ENCODE data around the gene VPS51. TPM values are rescaled to one million over a fixed set of nuclear protein-coding genes. Genes with fewer than 3 reads are reported as not detected.

Gene VPS51
- total and polyA plus RNA-seq, 10 of the 15 experiments (the other 5 are each of a cell fraction or from before 2014, with no cell fraction given): 1.5 to 279 (median 53.2) TPM

GRCh38 chr11:65152122-65152521, 56.1 kb downstream of the VPS51 start:
- 27% methylated on average over 2 of the region's 2 CpGs for WGBS (ENCODE audit: insufficient coverage, insufficient replicate concordance, low lambda C conversion rate, missing lambda C conversion rate)
- peak overlapping the region; percentile 62 for H2AFZ ChIP-seq (ENCODE audit: control insufficient read depth, low read depth, low read length)
- POLR2A ChIA-PET: interaction anchor here (1.2 kb wide), 1 partner anchor 17 kb away, joined by 3 read pairs; no protein-coding TSS in a partner anchor

GRCh38 chr11:65156256-65156655, 60.2 kb downstream of the VPS51 start:
- Histone ChIP-seq H3K79me2 (ENCODE audit: control insufficient read depth, insufficient read depth, low read length) (no peaks in the 10 kb centered on the region), H3K4me2 (ENCODE audit: control insufficient read depth, insufficient read depth) (no peak overlapping the region), H3K9ac (ENCODE audit: control insufficient read depth, insufficient read depth, low read length) (no peak overlapping the region), H3K4me1 (ENCODE audit: control insufficient read depth, insufficient read depth, low read length) (peaks cover 27% of the 10 kb centered on the region), H2AFZ (ENCODE audit: control insufficient read depth, low read depth, low read length) (no peak overlapping the region), H3K27me3 (replicated peaks in 1 of 2; ENCODE audit: control insufficient read depth in 2 of 2, insufficient read depth in 2 of 2, low read length in 1 of 2) (no peaks in the 10 kb centered on the region), H3K9me3 (replicated peaks; ENCODE audit: control insufficient read depth, insufficient read depth, low read length) (no peaks in the 10 kb centered on the region), H3K4me3 (no peak overlapping the region), H4K20me1 (ENCODE audit: control insufficient read depth, insufficient read depth) (no peaks in the 10 kb centered on the region), H3K36me3 (ENCODE audit: control insufficient read depth in 2 of 2, insufficient read depth in 2 of 2, low read length in 1 of 2) (no peaks in the 10 kb centered on the region), H3K27ac (ENCODE audit: control insufficient read depth, insufficient read depth) (no peak overlapping the region)
- ChIA-PET CTCF (no interaction called here), POLR2A (interaction anchor here (1.4 kb wide), 1 partner anchor 21 kb away, joined by 3 read pairs; no protein-coding TSS in a partner anchor), SMC1A (ENCODE audit: uncharacterized antibody, unreplicated experiment) (no interaction called here), RAD21 (ENCODE audit: unreplicated experiment) (no interaction called here)
- no TSS peak for BruUV-seq (replicated peaks)
- DNase-seq (ENCODE audit: low read depth, low spot score) (no peak), FAIRE-seq (no peak), ATAC-seq (no peak)
- no peak for TF ChIP-seq HSF1 (IDR thresholded peaks at IDR 0.05; ENCODE audit: low read depth, low read length)
- no peak for TF ChIP-seq MLLT1 (IDR thresholded peaks at IDR 0.05)
- WGBS (ENCODE audit: insufficient coverage, insufficient replicate concordance, low lambda C conversion rate, missing lambda C conversion rate): 98% methylated on average over 3 of the region's 3 CpGs
- in situ Hi-C loops (cut with MboI) (no loop called here), intact Hi-C loops (cut with micrococcal nuclease; ENCODE audit: unreplicated experiment) (no loop called here)

More at GRCh38 chr11:65152122-65152521, 56.1 kb downstream of the VPS51 start:
- no TSS peak for BruUV-seq (replicated peaks)
- no peaks in the 10 kb centered on the region; a peak in 1 of 4 replicates for H3K27me3 ChIP-seq (replicated peaks in 1 of 2; ENCODE audit: control insufficient read depth in 2 of 2, insufficient read depth in 2 of 2, low read length in 1 of 2)
- ATAC-seq: peak; percentile 40
- H3K4me3 ChIP-seq: no peak overlapping the region
- in situ Hi-C loops (cut with MboI): no loop called here
- H3K4me1 ChIP-seq (ENCODE audit: control insufficient read depth, insufficient read depth, low read length): peaks cover 29% of the 10 kb centered on the region
- peak; percentile 28; the same call in 1 of the 2 replicates for TF ChIP-seq SPI1 (IDR thresholded peaks at IDR 0.05; ENCODE audit: borderline replicate concordance, insufficient read depth, low read depth, low read length)
- TF ChIP-seq TAF1 (IDR thresholded peaks at IDR 0.05; ENCODE audit: borderline replicate concordance, low read depth, low read length): peak; percentile 19; the same call in 1 of the 2 replicates
- no peak for TF ChIP-seq E2F4 (IDR thresholded peaks at IDR 0.05; ENCODE audit: low read depth, low read length)
- no peak for TF ChIP-seq CREB1 (IDR thresholded peaks at IDR 0.05; ENCODE audit: low read depth)
- ChIA-PET RAD21 (ENCODE audit: unreplicated experiment) (interaction anchor here (0.7 kb wide), 1 partner anchor 181 kb away, joined by 3 read pairs; no protein-coding TSS in a partner anchor), CTCF (interaction anchor here (0.7 to 0.9 kb wide), 3 partner anchors 40 to 45 kb away, joined by 3 read pairs; partner anchors contain the start of gene TM7SF2), SMC1A (ENCODE audit: uncharacterized antibody, unreplicated experiment) (no interaction called here)
- H3K79me2 ChIP-seq (ENCODE audit: control insufficient read depth, insufficient read depth, low read length): no peaks in the 10 kb centered on the region
- no peak for DNase-seq (ENCODE audit: low read depth, low spot score)
- H3K9me3 ChIP-seq (replicated peaks; ENCODE audit: control insufficient read depth, insufficient read depth, low read length): no peaks in the 10 kb centered on the region
- intact Hi-C loops (cut with micrococcal nuclease; ENCODE audit: unreplicated experiment): no loop called here
- H3K36me3 ChIP-seq (ENCODE audit: control insufficient read depth in 2 of 2, insufficient read depth in 2 of 2, low read length in 1 of 2): no peaks in the 10 kb centered on the region
- no peak for FAIRE-seq
- H4K20me1 ChIP-seq (ENCODE audit: control insufficient read depth, insufficient read depth): no peaks in the 10 kb centered on the region
- peak overlapping the region; percentile 35 for H3K27ac ChIP-seq (ENCODE audit: control insufficient read depth, insufficient read depth)
- H3K4me2 ChIP-seq (ENCODE audit: control insufficient read depth, insufficient read depth): peak overlapping the region; percentile 40; the same call in 1 of the 2 replicates
- no peak overlapping the region for H3K9ac ChIP-seq (ENCODE audit: control insufficient read depth, insufficient read depth, low read length)

Data from GM12878 (cell line).